Right forelimb (tissue), 1 donor: ENCODE measurements around the gene BBS1.

Experiments used
- DNase-seq: peaks from one replicate; pipeline ENCODE4 v3.0.0-alpha.2; 2018

Gene BBS1

GRCh38 chr11:66477263-66478201 is 32.9 kb upstream of the BBS1 start:
- peak; percentile 30 for DNase-seq

GRCh38 chr11:66478729-66479393 is 31.6 kb upstream of the BBS1 start:
- DNase-seq, result peak; percentile 27

- peak; percentile 52 for DNase-seq
These were observed 30.9 kb upstream of the BBS1 start for GRCh38 chr11:66479394-66480116.

GRCh38 chr11:66480117-66480938 is 30.1 kb upstream of the BBS1 start, which contains the start of gene DPP3:
Gene DPP3, plus strand, starts transcription at chr11:66480434. Its CDS starts 1,767 bp downstream, at chr11:66482201.
- DNase-seq, result peak; percentile 98

DNA sequence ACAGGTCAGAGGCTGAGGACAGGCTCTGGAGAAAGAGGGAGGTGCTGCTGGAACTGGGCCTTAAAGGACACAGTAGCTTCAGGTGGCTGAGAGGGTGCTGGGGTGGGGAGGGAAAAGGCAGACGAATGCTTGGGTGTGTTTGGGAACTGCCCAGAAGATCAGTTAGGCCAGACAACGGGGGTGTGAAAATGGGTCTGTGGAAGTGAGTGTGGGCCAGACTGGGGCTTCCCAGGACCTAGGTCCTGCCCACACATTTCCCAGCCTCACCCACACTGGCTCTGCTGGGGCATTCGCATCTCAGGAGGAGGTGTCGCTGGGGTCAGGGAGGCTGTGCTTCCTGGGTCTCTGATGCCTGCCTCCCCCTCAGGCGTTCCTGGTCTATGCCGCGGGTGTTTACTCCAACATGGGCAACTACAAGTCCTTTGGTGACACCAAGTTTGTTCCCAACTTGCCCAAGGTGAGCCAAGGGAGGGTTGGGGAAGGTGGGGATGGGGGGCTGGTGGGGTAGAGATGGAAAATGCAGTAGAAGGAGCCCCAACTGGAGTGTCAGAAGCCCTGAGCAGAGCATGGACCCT is 25.5 kb upstream of the BBS1 start:
- no peak for DNase-seq

DNA sequence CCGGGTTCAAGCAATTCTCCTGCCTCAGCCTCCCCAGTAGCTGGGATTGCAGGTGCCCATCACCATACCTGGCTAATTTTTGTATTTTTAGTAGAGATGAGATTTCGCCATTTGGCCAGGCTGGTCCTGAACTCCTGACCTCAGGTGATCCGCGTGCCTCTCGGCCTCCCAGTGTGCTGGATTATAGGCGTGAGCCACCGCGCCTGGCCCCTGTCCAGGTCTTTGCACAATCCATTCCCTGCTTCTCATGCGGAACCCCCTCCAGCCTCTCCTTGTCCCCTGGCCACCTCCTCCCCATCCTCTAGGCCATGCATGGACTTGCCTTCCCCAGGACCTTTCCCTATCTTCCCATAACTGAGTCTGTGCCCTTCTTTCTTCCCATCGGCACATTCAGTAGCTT is 21.5 kb upstream of the BBS1 start:
- DNase-seq, result no peak

DNA sequence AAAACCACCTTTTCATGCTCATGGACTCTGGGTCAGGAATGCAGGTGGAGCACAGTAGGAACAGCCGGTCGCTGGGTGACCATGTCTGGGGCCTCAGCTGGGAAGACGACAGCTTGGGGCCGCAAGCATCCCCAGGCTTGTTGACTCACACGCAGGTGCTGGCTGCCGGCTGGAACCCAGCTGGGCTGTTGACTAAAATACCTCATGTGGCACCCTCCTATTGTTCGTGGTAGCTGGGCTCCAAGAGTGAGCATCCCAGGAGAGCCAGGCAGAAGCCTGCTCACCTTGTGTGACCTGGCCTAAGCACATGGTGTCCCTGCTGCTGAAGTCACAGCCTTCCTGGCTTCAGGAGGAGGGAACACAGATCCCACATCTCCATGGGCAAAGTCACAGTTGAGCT is 20.8 kb upstream of the BBS1 start:
- no peak for DNase-seq

- no peak for DNase-seq
These were observed 19.0 kb upstream of the BBS1 start for GRCh38 chr11:66491315-66491935.

GRCh38 chr11:66492161-66492865 is 18.1 kb upstream of the BBS1 start:
- DNase-seq, result no peak

DNA sequence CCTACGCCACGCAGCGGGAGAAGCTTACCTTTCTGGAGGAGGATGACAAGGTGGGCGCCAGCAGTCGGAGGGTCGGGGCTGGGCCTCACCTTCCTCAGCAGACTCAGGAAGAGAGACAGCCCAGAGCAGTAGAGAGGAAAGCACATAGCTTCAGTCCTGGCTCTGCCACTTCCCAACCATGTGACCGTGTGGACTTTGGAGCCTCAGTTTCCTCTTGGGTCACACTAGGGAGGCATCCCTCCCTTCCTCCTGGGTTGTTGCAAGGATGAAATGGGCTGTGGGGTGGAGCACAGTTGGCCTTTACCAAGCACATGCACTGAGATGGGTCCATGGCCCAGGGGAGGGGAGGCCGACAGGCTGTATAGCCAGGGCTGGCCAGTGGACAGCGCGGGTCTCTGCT is 17.3 kb upstream of the BBS1 start:
- no peak for DNase-seq

- DNase-seq, result no peak
These were observed 16.0 kb upstream of the BBS1 start for GRCh38 chr11:66494458-66494857.

GRCh38 chr11:66494935-66495334 is 15.5 kb upstream of the BBS1 start:
- no peak for DNase-seq

DNA sequence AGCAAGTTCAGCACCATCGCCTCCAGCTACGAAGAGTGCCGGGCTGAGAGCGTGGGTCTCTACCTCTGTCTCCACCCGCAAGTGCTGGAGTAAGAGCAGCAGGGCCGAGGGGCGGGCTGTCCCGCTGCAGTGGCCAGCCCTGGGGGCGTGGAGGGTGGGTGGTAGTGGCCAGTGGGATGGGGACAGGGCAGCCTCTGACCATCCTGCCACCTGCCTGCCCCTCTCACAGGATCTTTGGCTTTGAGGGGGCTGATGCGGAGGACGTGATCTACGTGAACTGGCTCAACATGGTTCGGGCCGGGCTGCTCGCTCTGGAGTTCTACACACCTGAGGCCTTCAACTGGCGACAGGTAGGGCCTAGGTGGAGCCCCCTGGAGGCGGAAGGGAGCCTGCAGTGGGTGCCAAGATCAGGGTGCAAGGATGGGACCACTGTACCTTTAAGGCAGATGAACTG is 15.0 kb upstream of the BBS1 start:
- no peak for DNase-seq

GRCh38 chr11:66497206-66497605 is 13.2 kb upstream of the BBS1 start:
- no peak for DNase-seq

DNA sequence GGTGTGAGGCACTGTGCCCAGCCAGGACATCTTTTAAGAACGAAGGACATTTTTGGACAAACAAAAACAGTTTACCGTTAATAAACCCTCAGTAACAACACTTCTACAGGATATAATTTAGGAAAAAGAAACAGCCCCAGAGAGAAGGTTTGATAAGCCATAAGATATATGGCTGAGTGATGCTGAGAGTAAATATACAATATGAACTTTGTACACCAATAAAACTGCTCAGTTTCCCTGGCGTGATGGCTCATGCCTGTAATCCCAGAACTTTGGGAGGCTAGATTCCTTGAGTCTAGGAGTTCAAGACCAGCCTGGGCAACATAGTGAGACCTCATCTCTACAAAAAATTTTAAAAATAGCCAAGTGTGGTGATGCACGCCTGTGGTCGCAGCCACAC is 11.9 kb upstream of the BBS1 start:
- DNase-seq, result no peak

- DNase-seq, result no peak
These were observed 5.1 kb upstream of the BBS1 start for GRCh38 chr11:66505276-66505816.

- DNase-seq, result no peak
These were observed 1.3 kb upstream of the BBS1 start for GRCh38 chr11:66509131-66509561.

DNA sequence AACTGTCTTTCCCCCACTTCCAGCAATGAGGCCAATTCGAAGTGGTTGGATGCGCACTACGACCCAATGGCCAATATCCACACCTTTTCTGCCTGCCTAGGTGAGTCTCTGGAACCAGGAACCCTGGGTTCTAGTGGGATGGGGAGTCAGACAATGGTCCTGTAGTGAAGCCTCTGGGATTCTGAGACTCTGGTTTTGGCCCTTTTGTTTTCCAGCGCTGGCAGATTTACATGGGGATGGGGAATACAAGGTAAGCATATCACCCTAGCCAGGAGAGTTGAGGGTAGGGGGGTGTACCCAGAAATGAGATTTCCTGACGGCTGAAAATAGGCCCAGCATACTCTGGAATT is 530 bp downstream of the BBS1 start:
- no peak for DNase-seq

DNA sequence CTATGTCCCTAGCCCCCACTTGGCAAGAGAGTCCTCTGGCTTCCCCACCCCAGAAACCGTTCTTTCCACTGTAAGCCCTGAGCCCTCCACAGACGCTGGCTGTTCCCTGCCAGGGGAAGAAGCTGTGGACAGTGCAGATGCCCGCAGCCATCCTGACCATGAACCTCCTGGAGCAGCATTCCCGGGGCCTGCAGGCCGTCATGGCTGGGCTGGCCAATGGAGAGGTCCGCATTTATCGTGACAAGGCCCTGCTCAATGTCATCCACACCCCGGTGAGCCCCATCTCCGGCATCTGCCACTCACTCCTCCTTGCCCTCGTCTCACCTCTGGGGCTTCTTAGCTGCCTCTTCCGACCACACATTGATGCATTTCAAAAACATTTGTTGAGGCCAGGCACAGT is 13.2 kb downstream of the BBS1 start:
- DNase-seq, result no peak

GRCh38 chr11:66524304-66525040 is 14.0 kb downstream of the BBS1 start:
- no peak for DNase-seq
